DLD1 (cell line): ENCODE data around the gene CFAP119.

Experiments
- in situ Hi-C: cut with HindIII; loops from 2 replicates; pipeline ENCODE4 v1.10.0; 2017; ENCODE audit warnings: low sequenced_read_pairs

CFAP119 gene

DNA sequence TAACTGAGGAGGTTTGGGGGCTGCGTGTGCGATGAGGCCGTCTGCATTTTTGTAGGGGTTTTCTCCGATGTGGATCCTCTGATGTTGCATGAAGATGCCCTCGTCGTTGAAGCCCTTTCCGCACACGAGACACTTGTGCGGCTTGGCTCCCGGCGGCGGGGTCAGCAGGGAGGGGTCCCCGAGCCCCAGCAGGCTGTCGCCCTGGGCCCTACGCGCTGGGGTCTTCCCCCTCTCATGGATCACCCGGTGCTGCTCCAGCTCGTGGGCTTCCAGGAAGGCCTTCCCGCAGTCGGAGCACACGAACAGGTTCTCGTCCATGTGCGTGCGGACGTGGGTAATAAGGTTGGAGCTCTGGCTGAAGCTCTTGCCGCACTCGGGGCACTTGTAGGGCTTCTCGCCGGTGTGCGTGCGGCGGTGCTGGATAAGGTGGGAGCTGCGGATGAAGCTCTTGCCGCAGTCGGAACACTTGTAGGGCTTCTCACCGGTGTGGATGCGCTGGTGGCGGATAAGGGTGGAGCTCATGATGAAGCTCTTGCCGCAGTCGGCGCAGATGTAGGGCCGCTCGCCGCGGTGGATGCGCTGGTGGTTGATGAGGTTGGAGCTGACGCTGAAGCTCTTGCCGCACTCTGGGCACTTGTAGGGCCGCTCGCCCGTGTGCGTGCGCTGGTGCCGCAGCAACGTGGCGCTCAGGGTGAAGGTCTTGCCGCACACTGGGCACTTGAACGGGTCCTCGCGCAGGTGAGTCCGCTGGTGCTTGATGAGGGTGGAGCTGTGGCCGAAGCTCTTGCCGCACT is 20.8 kb upstream of the CFAP119 start:
- in situ Hi-C loops, result no loop called here

DNA sequence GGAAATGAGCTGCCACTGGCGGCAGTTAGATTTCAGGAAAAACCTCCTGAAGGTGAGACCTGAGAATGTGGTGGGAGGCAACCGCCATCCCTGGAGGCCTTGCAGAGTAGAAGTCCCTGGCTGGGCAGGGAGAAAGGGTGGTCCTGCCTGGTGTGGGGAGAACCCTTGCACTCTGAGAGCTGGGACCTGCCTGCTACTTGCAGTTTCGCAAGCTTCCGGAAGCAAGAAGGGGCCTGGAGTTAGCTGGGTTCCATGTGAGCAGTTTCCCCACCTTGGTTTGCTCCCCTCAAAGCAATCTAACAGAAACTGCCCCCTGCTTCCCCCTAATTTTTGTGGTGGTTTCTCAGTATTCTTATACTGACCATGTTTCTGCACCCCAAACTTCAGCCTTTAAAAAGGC is 18.7 kb upstream of the CFAP119 start:
- in situ Hi-C loops, result no loop called here

DNA sequence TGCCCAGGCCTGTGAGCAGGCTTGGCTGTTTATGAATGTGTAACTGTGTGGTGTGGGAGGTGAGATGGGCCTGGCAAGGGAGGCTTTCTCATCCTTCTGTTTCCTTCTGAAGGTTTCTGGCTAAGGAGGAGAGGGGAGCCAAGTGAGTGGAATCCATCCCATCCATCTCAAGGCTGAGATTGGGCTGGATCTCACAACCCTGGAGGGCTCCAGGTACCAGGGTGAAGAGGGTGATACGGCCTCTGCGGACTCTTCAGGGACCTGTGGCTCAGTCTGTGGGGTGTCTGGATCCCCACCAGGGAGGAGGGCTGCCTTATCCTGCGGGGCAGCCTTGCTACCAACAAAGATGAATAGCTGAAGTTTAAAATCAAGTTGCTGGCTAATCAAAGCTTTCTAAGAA is 18.2 kb upstream of the CFAP119 start:
- in situ Hi-C loops, result no loop called here

DNA sequence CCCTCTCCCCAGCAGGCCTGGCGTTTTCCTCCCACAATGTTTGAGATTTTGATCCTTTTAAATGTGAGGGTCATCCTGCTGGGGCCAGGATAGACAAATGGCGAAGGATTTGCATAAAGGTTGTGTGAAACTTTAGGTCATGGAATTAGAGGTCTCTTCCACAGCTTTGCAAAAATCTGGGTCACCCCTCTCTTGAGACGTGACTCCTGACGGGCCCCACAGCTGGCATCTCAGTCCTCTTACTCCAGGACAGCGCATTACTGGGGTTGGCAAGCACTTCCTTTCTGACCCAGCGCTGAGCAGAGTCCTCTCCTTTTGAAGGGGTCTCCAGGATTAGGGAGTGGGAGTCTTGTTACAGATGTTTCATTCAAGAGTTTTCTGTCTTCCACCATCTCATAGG is 17.7 kb upstream of the CFAP119 start:
- in situ Hi-C loops, result no loop called here

DNA sequence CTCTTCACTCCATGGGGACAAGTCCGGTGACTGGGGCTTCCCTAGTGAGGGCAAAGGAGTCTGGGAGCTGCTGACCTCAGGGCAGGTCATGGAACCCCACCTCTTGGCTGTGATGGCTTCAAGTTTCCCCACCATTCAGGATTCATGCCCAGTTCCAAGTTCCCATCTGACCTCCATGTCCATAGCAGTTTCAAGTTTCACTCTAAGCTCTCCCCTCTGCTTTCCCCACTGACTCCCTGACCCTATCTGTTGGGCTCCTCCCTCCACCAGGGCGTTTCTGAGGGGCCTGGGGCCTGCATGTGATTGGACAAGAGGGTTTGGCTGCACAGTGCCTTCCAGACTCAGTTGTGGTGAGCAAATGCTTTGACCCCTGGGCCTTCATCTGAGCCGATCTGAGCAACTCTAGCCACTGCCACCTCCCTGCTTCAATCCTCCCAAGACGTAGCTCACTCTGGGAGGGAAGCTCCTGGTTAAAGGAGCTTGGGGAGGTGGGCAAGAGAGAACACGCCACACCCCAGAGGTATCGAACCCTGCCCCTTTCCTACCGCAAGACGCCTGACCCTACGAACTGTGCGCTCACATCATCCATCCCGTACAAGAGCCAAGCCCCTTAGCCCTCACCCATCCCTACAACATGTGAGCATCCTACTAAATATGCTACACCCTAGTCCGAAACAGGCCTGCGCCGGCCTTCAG is 16.8 kb upstream of the CFAP119 start:
- in situ Hi-C loops, result no loop called here

DNA sequence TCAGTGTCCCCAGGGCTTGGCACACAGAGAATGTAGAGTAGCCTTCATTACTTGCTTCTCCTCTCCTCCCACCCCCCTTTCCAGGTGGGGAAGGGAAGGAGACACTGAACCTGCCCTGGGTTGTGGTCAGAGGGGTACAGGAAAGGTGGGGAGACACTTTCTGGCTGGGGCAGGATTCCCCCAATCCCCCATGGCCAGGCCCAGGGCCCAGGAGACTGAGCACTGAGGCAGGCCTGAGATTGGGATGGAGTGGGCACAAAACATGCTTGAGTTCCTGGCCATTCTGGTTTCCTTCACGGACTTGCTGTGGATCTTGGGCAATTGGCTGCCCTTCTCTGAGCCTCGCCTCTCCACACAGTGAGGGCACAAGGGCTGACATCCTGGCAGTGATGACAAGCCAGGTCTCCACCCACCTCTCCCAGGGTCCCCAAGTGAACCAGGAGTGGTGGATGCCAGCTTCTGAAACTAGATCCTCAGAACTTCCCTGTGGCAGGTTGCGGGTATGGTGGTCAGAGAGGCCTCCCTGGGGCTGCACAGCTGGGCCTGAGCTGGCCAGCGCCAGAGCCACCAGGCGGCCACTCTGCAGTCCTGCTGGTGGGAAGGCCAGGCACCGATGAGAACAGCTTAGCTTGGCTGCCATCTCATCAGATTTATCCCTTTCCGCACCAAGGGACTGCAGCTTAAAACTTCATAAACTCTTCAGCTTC is 15.9 kb upstream of the CFAP119 start:
- in situ Hi-C loops, result no loop called here

DNA sequence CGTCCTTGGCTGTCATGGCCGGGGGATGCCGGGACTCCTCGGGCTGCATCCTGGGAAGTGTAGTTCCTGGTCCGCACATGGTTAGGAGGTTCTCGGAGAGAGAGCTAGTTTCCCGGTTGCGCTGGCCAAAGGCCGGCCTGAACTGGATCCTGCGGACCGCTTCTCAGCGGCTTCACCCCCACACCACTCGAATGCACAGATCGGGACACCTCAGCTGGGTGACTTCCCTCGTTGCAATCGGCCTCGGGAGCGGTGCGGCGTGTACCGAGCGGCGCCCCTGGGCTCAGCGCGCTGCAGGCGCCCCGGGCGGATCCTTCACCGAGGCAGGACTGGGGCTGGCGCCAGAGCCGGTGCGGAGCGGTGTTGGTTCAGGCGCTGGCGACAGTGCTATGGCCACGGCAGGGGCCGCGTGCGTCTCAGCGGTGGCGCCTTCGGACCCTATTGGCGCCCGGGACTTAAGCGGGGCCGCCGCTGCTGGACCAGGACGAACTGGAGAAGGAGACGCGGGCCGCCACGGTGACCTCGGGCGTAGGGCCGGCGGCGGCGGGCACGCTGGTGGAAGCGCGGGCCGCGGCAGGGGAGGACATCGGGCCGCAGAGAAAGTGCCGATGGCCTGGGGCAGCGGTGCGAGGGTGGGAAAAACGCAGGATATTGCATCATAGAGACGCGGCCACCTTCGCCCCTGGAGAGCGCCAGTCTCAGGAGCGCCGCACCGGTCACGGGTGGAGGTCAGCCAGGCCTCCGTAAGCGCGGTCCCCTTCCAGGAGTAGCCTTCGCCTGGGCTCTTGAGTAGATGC is 13.7 kb upstream of the CFAP119 start:
- in situ Hi-C loops, result no loop called here

DNA sequence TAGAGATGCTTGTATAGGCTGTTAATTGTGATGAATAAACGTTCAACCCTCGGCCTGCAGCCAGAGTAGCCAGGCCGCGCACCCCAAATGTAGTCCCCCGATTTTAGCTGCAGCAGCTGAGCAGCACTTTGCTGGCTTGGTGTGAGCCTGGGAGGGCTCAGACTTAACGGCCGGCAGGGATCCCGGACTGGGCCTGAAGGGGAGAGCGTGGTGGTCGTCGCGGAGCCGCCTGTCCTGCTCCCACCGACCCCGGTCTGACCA is 13.2 kb upstream of the CFAP119 start:
- in situ Hi-C loops, result no loop called here

DNA sequence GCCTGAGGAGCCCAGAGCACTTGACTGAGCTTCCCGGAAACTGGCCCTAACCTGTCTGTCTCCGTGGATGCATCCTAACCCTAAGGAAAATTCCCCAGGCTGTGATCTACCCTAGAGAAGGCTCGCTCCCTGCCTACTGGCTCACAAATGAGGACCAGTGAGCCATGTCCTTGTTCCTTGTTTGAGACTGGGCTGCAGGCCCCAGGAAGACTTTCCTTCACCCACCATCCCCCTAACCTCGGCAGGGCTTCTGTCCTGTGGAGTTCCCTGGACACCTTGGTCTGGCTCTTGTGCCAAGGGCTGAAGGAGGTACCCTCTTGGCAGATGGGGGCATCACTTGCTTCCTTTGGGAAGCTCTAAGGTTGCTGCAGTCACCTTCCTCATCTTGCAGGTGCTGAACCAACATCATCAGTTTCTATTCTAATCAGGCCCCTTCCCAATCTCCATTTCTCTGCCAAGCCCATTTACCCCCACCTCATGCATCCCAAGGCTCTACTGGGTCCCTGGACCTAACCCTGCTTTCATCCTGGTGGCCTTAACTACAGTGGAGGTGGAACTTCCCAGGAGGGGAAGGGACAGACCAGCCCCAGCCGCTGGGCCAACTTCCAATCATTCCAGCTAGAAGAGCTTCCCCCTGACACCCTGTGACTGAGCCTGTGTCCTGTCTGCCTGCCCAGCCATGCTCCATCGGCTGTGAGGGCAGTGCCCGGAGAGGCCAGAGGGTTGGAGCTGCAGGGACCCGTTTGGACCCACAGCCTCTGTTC is 12.7 kb upstream of the CFAP119 start:
- in situ Hi-C loops, result no loop called here

DNA sequence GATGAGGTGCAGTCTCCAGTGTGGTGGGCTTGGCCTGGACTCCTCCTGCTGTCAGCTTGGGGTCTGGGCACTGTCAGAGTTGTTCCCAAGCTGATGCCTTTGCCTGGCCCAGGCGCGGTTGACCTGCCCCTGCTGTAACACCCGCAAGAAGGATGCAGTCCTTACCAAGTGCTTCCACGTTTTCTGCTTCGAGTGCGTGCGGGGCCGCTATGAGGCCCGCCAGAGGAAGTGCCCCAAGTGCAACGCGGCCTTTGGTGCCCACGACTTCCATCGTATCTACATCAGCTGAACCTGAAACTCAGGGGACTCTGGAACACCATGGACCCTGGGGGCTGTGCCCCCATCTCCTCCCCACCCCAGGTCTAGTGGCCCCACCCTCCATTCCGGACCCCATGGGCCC is 12.0 kb upstream of the CFAP119 start:
- in situ Hi-C loops, result no loop called here

DNA sequence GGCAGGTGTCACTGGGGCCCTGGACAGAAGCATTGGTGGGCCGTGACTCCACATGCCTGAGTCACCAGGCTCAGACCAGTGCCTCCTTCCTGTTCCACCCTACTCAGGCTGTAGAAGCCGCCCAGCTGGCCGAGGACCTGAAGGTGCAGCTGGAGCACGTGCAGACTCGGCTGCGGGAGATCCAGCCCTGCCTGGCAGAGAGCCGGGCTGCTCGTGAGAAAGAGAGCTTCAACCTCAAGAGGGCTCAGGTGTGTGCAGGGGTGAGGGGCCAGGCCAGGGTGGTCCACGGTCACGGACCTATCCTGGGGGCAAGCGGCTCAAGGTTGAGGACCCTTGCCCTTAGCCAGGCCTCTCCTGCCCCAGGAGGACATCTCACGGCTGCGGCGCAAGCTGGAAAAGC is 9.9 kb upstream of the CFAP119 start:
- in situ Hi-C loops, result no loop called here

DNA sequence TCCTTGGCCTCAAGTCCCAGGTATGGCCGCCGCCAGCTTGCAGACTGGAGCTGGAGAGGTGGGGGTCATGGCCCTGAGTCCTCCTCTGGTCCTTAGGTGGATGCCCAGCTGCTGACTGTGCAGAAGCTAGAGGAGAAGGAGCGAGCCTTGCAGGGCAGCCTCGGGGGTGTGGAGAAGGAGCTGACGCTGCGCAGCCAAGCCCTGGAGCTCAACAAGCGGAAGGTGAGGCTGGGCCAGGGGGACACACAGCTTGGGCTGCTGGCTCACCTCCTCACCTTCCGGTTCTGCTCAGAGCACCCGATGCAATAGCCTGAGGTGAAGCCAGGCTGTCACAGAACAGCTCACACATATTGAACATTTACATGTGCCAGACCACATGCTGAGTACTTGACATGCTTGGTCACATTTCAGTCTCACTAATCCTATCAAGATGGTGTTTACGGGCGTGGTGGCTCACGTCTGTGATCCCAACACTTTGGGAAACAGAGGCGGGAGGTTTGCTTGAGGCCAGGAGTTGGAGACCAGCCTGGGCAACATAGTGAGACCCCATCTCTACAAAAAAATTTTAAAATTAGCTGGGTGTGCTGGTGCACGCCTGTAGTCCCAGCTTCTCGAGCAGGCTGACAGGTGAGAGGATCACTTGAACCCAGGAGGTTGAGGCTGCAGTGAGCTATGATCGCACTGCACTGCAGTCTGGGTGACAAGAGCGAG is 7.7 kb upstream of the CFAP119 start:
- in situ Hi-C loops, result no loop called here

DNA sequence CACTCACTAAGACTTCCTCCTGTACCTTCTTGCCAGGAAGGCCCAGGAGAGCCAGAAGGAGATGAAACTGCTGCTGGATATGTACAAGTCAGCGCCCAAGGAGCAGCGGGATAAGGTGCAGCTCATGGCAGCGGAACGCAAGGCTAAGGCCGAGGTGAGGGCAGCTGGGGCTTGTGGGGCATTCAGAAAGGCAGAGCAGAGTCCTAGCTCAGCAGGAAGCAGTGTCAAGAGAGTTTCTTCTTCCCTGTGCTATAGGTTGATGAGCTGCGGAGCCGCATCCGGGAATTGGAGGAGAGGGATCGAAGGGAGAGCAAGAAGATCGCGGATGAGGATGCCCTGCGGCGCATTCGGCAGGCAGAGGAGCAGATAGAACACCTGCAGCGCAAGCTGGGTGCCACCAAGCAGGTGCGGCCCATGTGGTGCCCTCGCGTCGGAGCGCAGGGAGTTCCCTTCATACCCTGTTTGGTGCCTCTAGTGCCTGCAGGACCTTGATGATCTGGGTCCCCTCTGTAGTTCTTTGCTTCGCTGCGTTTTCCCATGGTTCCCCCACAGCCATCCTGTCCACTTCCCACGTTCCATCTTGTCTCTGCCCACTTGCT is 6.8 kb upstream of the CFAP119 start:
- in situ Hi-C loops, result no loop called here

DNA sequence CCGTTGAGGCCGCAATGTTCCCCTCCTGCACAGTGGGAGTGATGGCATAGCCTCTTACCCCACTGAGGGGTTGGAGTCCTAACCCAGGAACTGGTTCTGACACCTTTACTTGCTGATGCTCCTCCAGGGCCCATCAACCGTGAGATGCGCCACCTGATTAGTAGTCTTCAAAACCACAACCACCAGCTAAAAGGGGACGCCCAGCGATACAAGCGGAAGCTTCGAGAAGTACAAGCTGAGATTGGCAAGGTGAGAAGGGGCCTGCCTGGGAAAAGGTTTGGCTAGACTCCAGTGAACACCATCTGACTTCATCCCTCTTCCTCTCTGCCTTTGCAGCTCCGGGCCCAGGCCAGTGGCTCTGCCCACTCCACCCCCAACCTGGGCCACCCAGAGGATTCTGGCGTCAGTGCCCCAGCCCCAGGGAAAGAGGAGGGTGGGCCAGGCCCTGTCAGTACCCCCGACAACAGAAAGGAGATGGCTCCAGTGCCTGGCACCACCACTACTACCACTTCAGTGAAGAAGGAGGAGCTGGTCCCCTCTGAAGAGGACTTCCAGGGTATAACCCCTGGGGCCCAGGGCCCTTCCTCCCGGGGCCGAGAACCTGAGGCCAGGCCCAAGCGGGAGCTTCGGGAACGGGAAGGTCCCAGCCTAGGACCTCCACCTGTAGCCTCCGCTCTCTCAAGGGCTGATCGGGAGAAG is 6.1 kb upstream of the CFAP119 start:
- in situ Hi-C loops, result no loop called here

DNA sequence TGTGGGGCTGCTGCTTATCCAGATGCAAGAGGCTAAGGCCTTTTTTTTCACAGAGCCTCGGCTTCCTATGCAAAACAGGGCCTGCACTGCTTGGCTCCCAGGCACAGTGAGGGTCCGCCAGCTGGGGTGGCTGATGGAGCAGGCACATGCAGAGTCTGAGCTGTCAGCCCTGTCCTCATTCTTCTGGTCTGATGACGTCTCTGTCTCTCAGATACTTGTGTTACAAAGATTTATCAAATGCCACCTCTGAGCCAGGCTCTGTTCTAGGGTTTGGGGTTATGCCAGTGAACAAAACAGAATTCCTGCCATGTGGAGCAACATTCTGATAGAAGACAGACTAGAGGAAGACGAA is 5.0 kb upstream of the CFAP119 start:
- in situ Hi-C loops, result no loop called here

DNA sequence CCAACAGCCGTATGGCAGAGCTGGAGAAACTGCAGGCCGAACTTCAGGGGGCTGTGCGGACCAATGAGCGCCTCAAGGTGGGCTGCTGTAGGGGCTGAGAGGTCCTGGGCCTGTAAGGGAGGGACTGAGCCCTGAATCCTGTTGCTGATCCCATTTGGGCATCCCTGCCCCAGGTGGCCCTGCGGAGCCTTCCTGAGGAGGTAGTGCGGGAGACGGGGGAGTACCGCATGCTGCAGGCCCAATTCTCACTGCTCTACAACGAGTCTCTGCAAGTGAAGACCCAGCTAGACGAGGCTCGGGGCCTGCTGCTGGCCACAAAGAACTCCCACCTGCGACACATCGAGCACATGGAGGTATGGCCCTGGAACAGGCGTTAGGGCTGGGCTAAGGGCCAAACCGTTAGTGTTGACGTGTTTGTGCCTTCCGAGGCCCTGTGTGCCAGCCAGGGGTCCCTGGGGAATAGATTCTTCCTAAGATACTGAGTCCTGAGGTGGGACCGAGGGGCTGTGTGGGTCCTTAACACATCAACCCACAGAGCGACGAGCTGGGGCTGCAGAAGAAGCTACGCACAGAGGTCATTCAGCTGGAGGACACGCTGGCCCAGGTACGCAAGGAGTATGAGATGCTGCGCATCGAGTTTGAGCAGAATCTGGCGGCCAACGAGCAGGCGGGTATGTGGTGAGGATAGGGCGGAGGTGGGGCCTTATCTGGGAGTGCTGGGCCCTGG is 4.5 kb upstream of the CFAP119 start:
- in situ Hi-C loops, result no loop called here

DNA sequence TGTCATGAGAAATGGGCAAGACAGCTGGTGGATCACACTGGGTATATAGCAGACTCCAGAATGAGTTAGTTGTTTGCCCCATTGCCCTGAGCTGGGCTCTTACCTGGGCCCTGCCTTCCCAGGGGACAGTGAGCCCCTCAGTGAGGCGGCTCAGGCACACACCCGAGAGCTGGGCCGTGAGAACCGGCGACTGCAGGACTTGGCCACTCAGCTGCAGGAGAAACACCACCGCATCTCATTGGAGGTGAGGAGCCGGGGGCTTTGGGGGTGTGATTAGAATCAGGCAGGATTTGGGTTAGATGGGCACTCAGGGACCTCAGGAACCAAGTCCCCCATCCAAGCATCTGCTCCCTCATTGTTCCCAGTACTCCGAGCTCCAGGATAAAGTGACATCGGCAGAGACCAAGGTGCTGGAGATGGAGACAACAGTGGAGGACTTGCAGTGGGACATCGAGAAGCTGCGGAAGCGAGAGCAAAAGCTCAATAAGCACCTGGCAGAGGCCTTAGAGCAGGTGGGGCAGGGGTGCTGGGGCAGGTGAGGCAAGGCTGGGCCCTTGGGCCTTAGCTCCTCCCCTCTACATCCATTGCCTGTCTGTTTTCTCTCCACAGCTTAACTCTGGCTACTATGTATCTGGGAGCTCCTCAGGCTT is 3.1 kb upstream of the CFAP119 start:
- in situ Hi-C loops, result no loop called here

DNA sequence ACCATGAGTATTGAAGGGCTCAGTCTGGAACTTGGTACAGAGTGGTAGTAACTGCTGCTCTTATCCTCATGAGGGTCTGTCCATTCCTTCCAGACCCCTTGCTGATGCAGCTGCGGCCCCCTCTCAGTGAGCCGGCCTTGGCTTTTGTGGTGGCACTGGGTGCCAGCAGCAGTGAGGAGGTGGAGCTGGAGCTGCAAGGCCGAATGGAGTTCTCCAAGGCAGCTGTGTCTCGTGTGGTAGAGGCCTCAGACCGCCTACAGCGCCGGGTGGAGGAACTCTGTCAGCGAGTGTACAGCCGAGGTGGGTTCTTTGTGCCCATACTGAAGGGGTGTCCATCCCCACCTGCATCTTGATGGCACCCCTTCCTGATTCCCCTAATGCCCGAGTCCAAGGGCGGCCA is 2.2 kb upstream of the CFAP119 start:
- in situ Hi-C loops, result no loop called here
